NCI-H2196 treated with DMSO at 0.1 percent for 48 hours (cell line): ENCODE measurements around the gene ZNF771.

Source experiments
- DNase-seq: peaks from one replicate; lab custom pipeline; 2025; ENCODE audit not compliant: unreplicated experiment; lab: John Stamatoyannopoulos, UW

The ZNF771 gene

GRCh38 chr16:30398661-30399434 is 8.6 kb upstream of the ZNF771 start:
- DNase-seq, result no peak

- DNase-seq, result no peak
These were observed 7.8 kb upstream of the ZNF771 start for GRCh38 chr16:30399435-30400186.

- DNase-seq, result no peak
These were observed 5.5 kb upstream of the ZNF771 start for GRCh38 chr16:30401768-30402425.

GRCh38 chr16:30406795-30407101 is 658 bp upstream of the ZNF771 start:
- no peak for DNase-seq

- DNase-seq, result no peak
These were observed 563 bp downstream of the ZNF771 start for GRCh38 chr16:30407804-30408534.

- peak; percentile 76 for DNase-seq
These were observed 2.0 kb downstream of the ZNF771 start for GRCh38 chr16:30409125-30410060.

GRCh38 chr16:30413112-30413806 is 5.9 kb downstream of the ZNF771 start:
- DNase-seq, result no peak

GRCh38 chr16:30414159-30414558 is 6.8 kb downstream of the ZNF771 start:
- DNase-seq, result no peak

GRCh38 chr16:30416047-30416603 is 8.7 kb downstream of the ZNF771 start:
- DNase-seq, result no peak

GRCh38 chr16:30416624-30417528 is 9.5 kb downstream of the ZNF771 start:
- DNase-seq, result no peak

- DNase-seq, result peak; percentile 92
These were observed 10.3 kb downstream of the ZNF771 start for GRCh38 chr16:30417529-30418349.

- DNase-seq, result no peak
These were observed 11.2 kb downstream of the ZNF771 start for GRCh38 chr16:30418350-30419181.

- DNase-seq, result no peak
These were observed 13.6 kb downstream of the ZNF771 start for GRCh38 chr16:30421010-30421409.

- no peak for DNase-seq
These were observed 20.6 kb downstream of the ZNF771 start for GRCh38 chr16:30428055-30428454.

GRCh38 chr16:30429418-30429677 is 21.9 kb downstream of the ZNF771 start:
- DNase-seq, result no peak

GRCh38 chr16:30429678-30430427 is 22.4 kb downstream of the ZNF771 start, which contains the start of gene DCTPP1:
Gene DCTPP1, minus strand, starts transcription at chr16:30430030. Its CDS starts 50 bp downstream, at chr16:30429980.
- DNase-seq, result peak; percentile 98
